ENCODE results near the gene SEPTIN5. TPM values are rescaled to one million over a fixed set of nuclear protein-coding genes. Genes with fewer than 3 reads are reported as not detected.

SEPTIN5 gene
- total and polyA plus RNA-seq, 9 of the 15 experiments (the other 6 are each of a cell fraction or from before 2014, with no cell fraction given) = 0.03 to 195 (median 119) TPM

DNA sequence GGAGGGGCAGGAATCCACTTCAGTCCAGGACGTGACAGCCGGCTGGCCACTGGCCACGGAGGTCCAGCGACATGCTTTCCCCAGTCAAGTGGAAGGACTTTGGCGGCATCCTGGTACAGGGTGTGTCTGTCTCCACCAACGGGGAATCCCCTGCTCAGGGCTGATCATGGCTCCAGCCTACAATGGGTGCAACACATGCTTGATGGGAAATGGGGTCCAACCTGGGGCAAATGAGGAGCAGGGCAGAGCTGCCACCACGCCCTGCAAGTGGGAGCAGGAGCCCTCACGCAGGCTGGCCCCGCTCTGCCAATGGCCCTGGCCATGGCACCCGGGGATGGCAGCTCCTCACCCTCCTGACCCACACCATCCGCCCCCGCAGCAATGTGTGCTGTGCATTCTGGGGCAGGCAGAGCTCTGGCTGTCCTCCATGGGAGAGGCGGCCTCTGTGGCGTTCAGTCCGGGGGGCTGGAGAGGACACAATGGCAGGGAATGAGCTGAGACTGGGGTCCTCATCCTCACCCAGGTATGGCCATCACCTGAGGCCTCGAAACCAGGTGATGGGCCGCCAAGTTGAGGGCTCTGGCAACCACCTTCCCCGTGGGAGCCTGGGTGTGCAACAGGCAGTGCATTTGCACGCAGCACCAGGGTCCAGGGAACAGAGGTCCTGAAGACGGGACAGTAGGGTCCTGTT lies 5.8 kb upstream of the SEPTIN5 start (continued):
- TF ChIP-seq, protein P1, sequence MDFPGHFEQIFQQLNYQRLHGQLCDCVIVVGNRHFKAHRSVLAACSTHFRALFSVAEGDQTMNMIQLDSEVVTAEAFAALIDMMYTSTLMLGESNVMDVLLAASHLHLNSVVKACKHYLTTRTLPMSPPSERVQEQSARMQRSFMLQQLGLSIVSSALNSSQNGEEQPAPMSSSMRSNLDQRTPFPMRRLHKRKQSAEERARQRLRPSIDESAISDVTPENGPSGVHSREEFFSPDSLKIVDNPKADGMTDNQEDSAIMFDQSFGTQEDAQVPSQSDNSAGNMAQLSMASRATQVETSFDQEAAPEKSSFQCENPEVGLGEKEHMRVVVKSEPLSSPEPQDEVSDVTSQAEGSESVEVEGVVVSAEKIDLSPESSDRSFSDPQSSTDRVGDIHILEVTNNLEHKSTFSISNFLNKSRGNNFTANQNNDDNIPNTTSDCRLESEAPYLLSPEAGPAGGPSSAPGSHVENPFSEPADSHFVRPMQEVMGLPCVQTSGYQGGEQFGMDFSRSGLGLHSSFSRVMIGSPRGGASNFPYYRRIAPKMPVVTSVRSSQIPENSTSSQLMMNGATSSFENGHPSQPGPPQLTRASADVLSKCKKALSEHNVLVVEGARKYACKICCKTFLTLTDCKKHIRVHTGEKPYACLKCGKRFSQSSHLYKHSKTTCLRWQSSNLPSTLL (IDR thresholded peaks at IDR 0.05) = no peak
- TF ChIP-seq YY1 (IDR thresholded peaks at IDR 0.05; ENCODE audit: borderline replicate concordance in 1 of 3, control insufficient read depth in 1 of 3, extremely low read depth in 1 of 3, insufficient read depth in 3 of 3, insufficient read length in 1 of 3, insufficient replicate concordance in 2 of 3, low read depth in 1 of 3, low read length in 2 of 3) (peak in 1 of 3 experiments; percentile 2), RBM14 (IDR thresholded peaks at IDR 0.05; ENCODE audit: borderline replicate concordance, insufficient read depth, low read depth, low read length) (0 out of 2 replicates have a peak, but pooled peaks have one; percentile 65), HCFC1 (IDR thresholded peaks at IDR 0.05; ENCODE audit: low read depth, low read length) (no peak), MAZ (CRISPR knock-in tag; conservative IDR thresholded peaks at IDR 0.05 in 1 of 2, IDR thresholded peaks at IDR 0.05 in 1 of 2) (no peak), ZNF3 (CRISPR knock-in tag; IDR thresholded peaks at IDR 0.05) (no peak), HNRNPL (IDR thresholded peaks at IDR 0.05; ENCODE audit: low read depth, low read length) (no peak), NR4A1 (CRISPR knock-in tag; IDR thresholded peaks at IDR 0.05) (no peak), NR4A1 (tag; IDR thresholded peaks at IDR 0.05) (no peak), NFYB (IDR thresholded peaks at IDR 0.05; ENCODE audit: extremely low read depth, insufficient read length) (no peak), ZNF778 (CRISPR knock-in tag; IDR thresholded peaks at IDR 0.05) (no peak), CCNT2 (IDR thresholded peaks at IDR 0.05; ENCODE audit: borderline replicate concordance, extremely low read depth, insufficient read length, low read depth, low read length) (no peak)
- TF ChIP-seq, protein P2, sequence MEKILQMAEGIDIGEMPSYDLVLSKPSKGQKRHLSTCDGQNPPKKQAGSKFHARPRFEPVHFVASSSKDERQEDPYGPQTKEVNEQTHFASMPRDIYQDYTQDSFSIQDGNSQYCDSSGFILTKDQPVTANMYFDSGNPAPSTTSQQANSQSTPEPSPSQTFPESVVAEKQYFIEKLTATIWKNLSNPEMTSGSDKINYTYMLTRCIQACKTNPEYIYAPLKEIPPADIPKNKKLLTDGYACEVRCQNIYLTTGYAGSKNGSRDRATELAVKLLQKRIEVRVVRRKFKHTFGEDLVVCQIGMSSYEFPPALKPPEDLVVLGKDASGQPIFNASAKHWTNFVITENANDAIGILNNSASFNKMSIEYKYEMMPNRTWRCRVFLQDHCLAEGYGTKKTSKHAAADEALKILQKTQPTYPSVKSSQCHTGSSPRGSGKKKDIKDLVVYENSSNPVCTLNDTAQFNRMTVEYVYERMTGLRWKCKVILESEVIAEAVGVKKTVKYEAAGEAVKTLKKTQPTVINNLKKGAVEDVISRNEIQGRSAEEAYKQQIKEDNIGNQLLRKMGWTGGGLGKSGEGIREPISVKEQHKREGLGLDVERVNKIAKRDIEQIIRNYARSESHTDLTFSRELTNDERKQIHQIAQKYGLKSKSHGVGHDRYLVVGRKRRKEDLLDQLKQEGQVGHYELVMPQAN (IDR thresholded peaks at IDR 0.05; ENCODE audit: borderline replicate concordance) = no peak
- TF ChIP-seq, protein P3, sequence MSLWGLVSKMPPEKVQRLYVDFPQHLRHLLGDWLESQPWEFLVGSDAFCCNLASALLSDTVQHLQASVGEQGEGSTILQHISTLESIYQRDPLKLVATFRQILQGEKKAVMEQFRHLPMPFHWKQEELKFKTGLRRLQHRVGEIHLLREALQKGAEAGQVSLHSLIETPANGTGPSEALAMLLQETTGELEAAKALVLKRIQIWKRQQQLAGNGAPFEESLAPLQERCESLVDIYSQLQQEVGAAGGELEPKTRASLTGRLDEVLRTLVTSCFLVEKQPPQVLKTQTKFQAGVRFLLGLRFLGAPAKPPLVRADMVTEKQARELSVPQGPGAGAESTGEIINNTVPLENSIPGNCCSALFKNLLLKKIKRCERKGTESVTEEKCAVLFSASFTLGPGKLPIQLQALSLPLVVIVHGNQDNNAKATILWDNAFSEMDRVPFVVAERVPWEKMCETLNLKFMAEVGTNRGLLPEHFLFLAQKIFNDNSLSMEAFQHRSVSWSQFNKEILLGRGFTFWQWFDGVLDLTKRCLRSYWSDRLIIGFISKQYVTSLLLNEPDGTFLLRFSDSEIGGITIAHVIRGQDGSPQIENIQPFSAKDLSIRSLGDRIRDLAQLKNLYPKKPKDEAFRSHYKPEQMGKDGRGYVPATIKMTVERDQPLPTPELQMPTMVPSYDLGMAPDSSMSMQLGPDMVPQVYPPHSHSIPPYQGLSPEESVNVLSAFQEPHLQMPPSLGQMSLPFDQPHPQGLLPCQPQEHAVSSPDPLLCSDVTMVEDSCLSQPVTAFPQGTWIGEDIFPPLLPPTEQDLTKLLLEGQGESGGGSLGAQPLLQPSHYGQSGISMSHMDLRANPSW (CRISPR knock-in tag; IDR thresholded peaks at IDR 0.05) = peak; percentile 69; the same call in 1 of the 2 replicates
- TF ChIP-seq, protein P4, sequence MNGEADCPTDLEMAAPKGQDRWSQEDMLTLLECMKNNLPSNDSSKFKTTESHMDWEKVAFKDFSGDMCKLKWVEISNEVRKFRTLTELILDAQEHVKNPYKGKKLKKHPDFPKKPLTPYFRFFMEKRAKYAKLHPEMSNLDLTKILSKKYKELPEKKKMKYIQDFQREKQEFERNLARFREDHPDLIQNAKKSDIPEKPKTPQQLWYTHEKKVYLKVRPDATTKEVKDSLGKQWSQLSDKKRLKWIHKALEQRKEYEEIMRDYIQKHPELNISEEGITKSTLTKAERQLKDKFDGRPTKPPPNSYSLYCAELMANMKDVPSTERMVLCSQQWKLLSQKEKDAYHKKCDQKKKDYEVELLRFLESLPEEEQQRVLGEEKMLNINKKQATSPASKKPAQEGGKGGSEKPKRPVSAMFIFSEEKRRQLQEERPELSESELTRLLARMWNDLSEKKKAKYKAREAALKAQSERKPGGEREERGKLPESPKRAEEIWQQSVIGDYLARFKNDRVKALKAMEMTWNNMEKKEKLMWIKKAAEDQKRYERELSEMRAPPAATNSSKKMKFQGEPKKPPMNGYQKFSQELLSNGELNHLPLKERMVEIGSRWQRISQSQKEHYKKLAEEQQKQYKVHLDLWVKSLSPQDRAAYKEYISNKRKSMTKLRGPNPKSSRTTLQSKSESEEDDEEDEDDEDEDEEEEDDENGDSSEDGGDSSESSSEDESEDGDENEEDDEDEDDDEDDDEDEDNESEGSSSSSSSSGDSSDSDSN (IDR thresholded peaks at IDR 0.05; ENCODE audit: borderline replicate concordance in 1 of 2, low read depth in 2 of 2, low read length in 2 of 2) = peak in 1 of 2 experiments; percentile 42; a peak in 1 of 4 replicates
